Measurements from ENCODE around the gene PCSK1N. TPM values are rescaled to one million over a fixed set of nuclear protein-coding genes. Genes with fewer than 3 reads are reported as not detected.

Gene PCSK1N
- total RNA-seq, 2 experiments from 2014 or later: not detected

GRCh38 chrX:48789366-48790220 is 45.8 kb downstream of the PCSK1N start:
- no peak for DNase-seq (ENCODE audit: low spot score)
- BruUV-seq (replicated peaks): no TSS peak
- no peak overlapping the region for H3K4me3 ChIP-seq (ENCODE audit: low read depth, low read length, poor library complexity, severe bottlenecking)
- H3K9me3 ChIP-seq (ENCODE audit: low read length): no peaks in the 10 kb centered on the region
- no peaks in the 10 kb centered on the region for H3K79me2 ChIP-seq (ENCODE audit: insufficient read depth, low read depth, low read length)
- no peaks in the 10 kb centered on the region for H3K9me2 ChIP-seq (ENCODE audit: insufficient read depth, low read length)
- intact Hi-C loops (cut with micrococcal nuclease; ENCODE audit: unreplicated experiment): no loop called here
- no peak for TF ChIP-seq EZH2phosphoT487 (IDR thresholded peaks at IDR 0.05; ENCODE audit: borderline replicate concordance, low read depth, low read length)
- no peak for TF ChIP-seq CTCF (conservative IDR thresholded peaks at IDR 0.05; ENCODE audit: low read length)
- H2AFZ ChIP-seq (ENCODE audit: low read length): no peak overlapping the region
- POLR2A ChIA-PET: no interaction called here
- CTCF ChIA-PET (ENCODE audit: unreplicated experiment): no interaction called here
- no peaks in the 10 kb centered on the region for H4K20me1 ChIP-seq (ENCODE audit: insufficient read depth, low read length)
- no peak overlapping the region for H3K27ac ChIP-seq (ENCODE audit: low read depth, low read length, poor library complexity, severe bottlenecking)
- H3K4me2 ChIP-seq (ENCODE audit: low read length): no peak overlapping the region
- H3K36me3 ChIP-seq (ENCODE audit: insufficient read depth, low read length): no peaks in the 10 kb centered on the region
- H3K4me1 ChIP-seq (ENCODE audit: insufficient read depth, low read length, poor library complexity, severe bottlenecking): no peaks in the 10 kb centered on the region

GRCh38 chrX:48787505-48788443 is 47.6 kb downstream of the PCSK1N start:
- Histone ChIP-seq H3K4me1 (ENCODE audit: insufficient read depth, low read length, poor library complexity, severe bottlenecking) (no peaks in the 10 kb centered on the region), H4K20me1 (ENCODE audit: insufficient read depth, low read length) (no peaks in the 10 kb centered on the region), H3K9me2 (ENCODE audit: insufficient read depth, low read length) (no peaks in the 10 kb centered on the region), H3K27ac (ENCODE audit: low read depth, low read length, poor library complexity, severe bottlenecking) (no peak overlapping the region), H2AFZ (ENCODE audit: low read length) (no peak overlapping the region), H3K9me3 (ENCODE audit: low read length) (no peaks in the 10 kb centered on the region), H3K4me3 (ENCODE audit: low read depth, low read length, poor library complexity, severe bottlenecking) (no peak overlapping the region), H3K36me3 (ENCODE audit: insufficient read depth, low read length) (no peaks in the 10 kb centered on the region), H3K79me2 (ENCODE audit: insufficient read depth, low read depth, low read length) (no peaks in the 10 kb centered on the region), H3K4me2 (ENCODE audit: low read length) (no peak overlapping the region)
- no TSS peak for BruUV-seq (replicated peaks)
- intact Hi-C loops (cut with micrococcal nuclease; ENCODE audit: unreplicated experiment): no loop called here
- ChIA-PET POLR2A (no interaction called here), CTCF (ENCODE audit: unreplicated experiment) (no interaction called here)
- DNase-seq (ENCODE audit: low spot score): no peak
- TF ChIP-seq EZH2phosphoT487 (IDR thresholded peaks at IDR 0.05; ENCODE audit: borderline replicate concordance, low read depth, low read length): no peak

- Histone ChIP-seq H3K27ac (ENCODE audit: low read depth, low read length, poor library complexity, severe bottlenecking) (no peak overlapping the region), H3K9me3 (ENCODE audit: low read length) (no peaks in the 10 kb centered on the region), H3K36me3 (ENCODE audit: insufficient read depth, low read length) (no peaks in the 10 kb centered on the region), H3K9me2 (ENCODE audit: insufficient read depth, low read length) (no peaks in the 10 kb centered on the region), H3K79me2 (ENCODE audit: insufficient read depth, low read depth, low read length) (no peaks in the 10 kb centered on the region), H3K4me2 (ENCODE audit: low read length) (no peak overlapping the region), H4K20me1 (ENCODE audit: insufficient read depth, low read length) (no peaks in the 10 kb centered on the region), H3K4me1 (ENCODE audit: insufficient read depth, low read length, poor library complexity, severe bottlenecking) (no peaks in the 10 kb centered on the region), H2AFZ (ENCODE audit: low read length) (no peak overlapping the region), H3K4me3 (ENCODE audit: low read depth, low read length, poor library complexity, severe bottlenecking) (no peak overlapping the region)
- intact Hi-C loops (cut with micrococcal nuclease; ENCODE audit: unreplicated experiment): no loop called here
- TF ChIP-seq CTCF (conservative IDR thresholded peaks at IDR 0.05; ENCODE audit: low read length) (no peak), EZH2phosphoT487 (IDR thresholded peaks at IDR 0.05; ENCODE audit: borderline replicate concordance, low read depth, low read length) (no peak)
- POLR2A ChIA-PET: no interaction called here
- CTCF ChIA-PET (ENCODE audit: unreplicated experiment): no interaction called here
- no TSS peak for BruUV-seq (replicated peaks)
- DNase-seq (ENCODE audit: low spot score): no peak
These were observed 48.4 kb downstream of the PCSK1N start for GRCh38 chrX:48786825-48787504.
